PFSK-1 (cell line): Measurements from ENCODE around the gene C22orf23.

Experiments
- FOXP2 ChIP-seq: optimal IDR thresholded peaks from 2 replicates; pipeline ENCODE3; 2011; ENCODE audit warnings: borderline replicate concordance, control low read depth, inconsistent platforms; ENCODE audit not compliant: insufficient read depth; ENCODE audit errors: extremely low read length, extremely low read depth
- POLR2AphosphoS5 ChIP-seq: IDR thresholded peaks from 2 replicates; pipeline ENCODE4 v1.6.1; 2012; ENCODE audit warnings: low read depth, mild to moderate bottlenecking, control low read depth, low read length, moderate library complexity
- REST ChIP-seq, 2 experiments: IDR thresholded peaks; 2 replicates each; pipeline versions ENCODE4 v1.6.1 to v1.8.0; 2011 to 2012; ENCODE audit warnings: low read depth in 2 of 2, low read length in 2 of 2, control low read depth in 1 of 2, inconsistent platforms in 1 of 2, mild to moderate bottlenecking in 1 of 2, moderate library complexity in 1 of 2; ENCODE audit not compliant: insufficient read depth in 1 of 2
- SIN3A ChIP-seq: IDR thresholded peaks from 2 replicates; pipeline ENCODE4 v1.6.1; 2012; ENCODE audit warnings: mild to moderate bottlenecking, low read length, moderate library complexity, borderline replicate concordance; ENCODE audit not compliant: insufficient read depth
- TAF1 ChIP-seq: IDR thresholded peaks from 2 replicates; pipeline ENCODE4 v1.6.1; 2012; ENCODE audit warnings: low read length, control low read depth, borderline replicate concordance; ENCODE audit not compliant: insufficient read depth

- TF ChIP-seq SIN3A: no peak
- TF ChIP-seq POLR2AphosphoS5: no peak
- TF ChIP-seq TAF1: no peak
- no peak for TF ChIP-seq REST (IDR thresholded peaks at IDR 0.05; ENCODE audit: insufficient read depth in 1 of 2, low read depth in 2 of 2, low read length in 2 of 2)
- TF ChIP-seq FOXP2: no peak
Observed at GRCh38 chr22:37931893-37932389, 21.5 kb downstream of the C22orf23 start.
